SU-DHL-6 (cell line): ENCODE data around the gene HIKESHI.

ENCODE experiments used
- CTCF ChIP-seq: fragments of 200-600 bp; sonication (generic); IDR thresholded peaks from one replicate; pipeline ENCODE4 v1.5.1; 2017; ENCODE audit warnings: antibody characterized with exemption, mild to moderate bottlenecking, low read length, moderate library complexity; ENCODE audit not compliant: insufficient read depth, poor library complexity, severe bottlenecking
- EZH2phosphoT487 ChIP-seq: fragments of 200-600 bp; sonication (generic), shearing (Covaris generic); conservative IDR thresholded peaks from 2 replicates; pipeline ENCODE4 v1.6.1; 2018; ENCODE audit warnings: mild to moderate bottlenecking, antibody characterized with exemption, low read length, moderate library complexity, mixed read lengths

GRCh38 chr11:86288776-86289507 is 13.1 kb upstream of the HIKESHI start:
- no peak for TF ChIP-seq CTCF
- no peak for TF ChIP-seq EZH2phosphoT487
